ENCODE data around the gene DRD5. TPM values are rescaled to one million over a fixed set of nuclear protein-coding genes. Genes with fewer than 3 reads are reported as not detected.
A peak's percentile ranks its signal among the peaks of the same experiment; 100 is the strongest.

DRD5 gene
- total and polyA plus RNA-seq, 10 of the 15 experiments (the other 5 are each of a cell fraction or from before 2014, with no cell fraction given), result not detected

DNA sequence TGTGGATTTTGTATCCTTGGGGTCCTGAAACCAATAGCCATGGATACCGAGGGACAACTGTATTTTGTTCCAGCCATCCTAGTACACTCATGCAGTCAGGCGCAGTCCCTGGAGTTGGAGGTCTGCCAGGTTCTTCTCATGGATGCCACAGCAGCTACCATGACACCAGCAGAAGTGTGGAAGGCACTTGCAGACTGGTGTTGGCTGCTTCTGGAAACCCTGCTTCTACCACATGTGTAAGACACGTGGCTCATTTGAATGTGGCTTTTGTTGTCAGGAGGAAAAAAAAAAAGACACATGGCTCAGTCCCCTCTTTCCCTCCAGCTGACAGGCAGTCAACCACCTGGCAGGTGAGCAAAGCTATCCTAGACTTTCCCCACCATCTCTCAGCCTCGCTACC is 19.4 kb downstream of the DRD5 start:
- H3K27ac ChIP-seq (ENCODE audit: control insufficient read depth, insufficient read depth), result no peak overlapping the region
- ChIA-PET CTCF (interaction anchor here (0.7 to 2.8 kb wide), 2 partner anchors 19 to 214 kb away, joined by 4 to 19 read pairs; no protein-coding TSS in a partner anchor), POLR2A (interaction anchor here (0.7 kb wide), 1 partner anchor 15 kb away, joined by 3 read pairs; no protein-coding TSS in a partner anchor), RAD21 (ENCODE audit: unreplicated experiment) (interaction anchor here (1.0 to 1.5 kb wide), 3 partner anchors 205 to 218 kb away, joined by 3 to 6 read pairs (median 3); no protein-coding TSS in a partner anchor), SMC1A (ENCODE audit: uncharacterized antibody, unreplicated experiment) (interaction anchor here (1.0 to 1.5 kb wide), 3 partner anchors 16 to 215 kb away, joined by 3 to 4 read pairs (median 3); no protein-coding TSS in a partner anchor)
- FAIRE-seq (no peak), ATAC-seq (peak; percentile 22; the same call in 2 of the 3 replicates), DNase-seq (ENCODE audit: low read depth, low spot score) (no peak)
- H3K4me1 ChIP-seq (ENCODE audit: control insufficient read depth, insufficient read depth, low read length), result no peaks in the 10 kb centered on the region
- no TSS peak for BruUV-seq (replicated peaks)
- no peak overlapping the region for H3K4me3 ChIP-seq
- intact Hi-C loops (cut with micrococcal nuclease; ENCODE audit: unreplicated experiment) (no loop called here), in situ Hi-C loops (cut with MboI) (no loop called here)
- no peak overlapping the region for H3K4me2 ChIP-seq (ENCODE audit: control insufficient read depth, insufficient read depth)
- H3K79me2 ChIP-seq (ENCODE audit: control insufficient read depth, insufficient read depth, low read length), result no peaks in the 10 kb centered on the region
- H3K9ac ChIP-seq (ENCODE audit: control insufficient read depth, insufficient read depth, low read length), result no peak overlapping the region
- WGBS (ENCODE audit: insufficient coverage, insufficient replicate concordance, low lambda C conversion rate, missing lambda C conversion rate), result 30% methylated on average over 4 of the region's 4 CpGs
- no peaks in the 10 kb centered on the region for H3K9me3 ChIP-seq (replicated peaks; ENCODE audit: control insufficient read depth, insufficient read depth, low read length)
- no peaks in the 10 kb centered on the region for H3K27me3 ChIP-seq (replicated peaks in 1 of 2; ENCODE audit: control insufficient read depth in 2 of 2, insufficient read depth in 2 of 2, low read length in 1 of 2)
- TF ChIP-seq RAD21 (IDR thresholded peaks at IDR 0.05; ENCODE audit: insufficient read depth, low read depth, low read length), result no peak
- no peak for TF ChIP-seq ESRRA (IDR thresholded peaks at IDR 0.05; ENCODE audit: low read length)
- TF ChIP-seq, protein P1, sequence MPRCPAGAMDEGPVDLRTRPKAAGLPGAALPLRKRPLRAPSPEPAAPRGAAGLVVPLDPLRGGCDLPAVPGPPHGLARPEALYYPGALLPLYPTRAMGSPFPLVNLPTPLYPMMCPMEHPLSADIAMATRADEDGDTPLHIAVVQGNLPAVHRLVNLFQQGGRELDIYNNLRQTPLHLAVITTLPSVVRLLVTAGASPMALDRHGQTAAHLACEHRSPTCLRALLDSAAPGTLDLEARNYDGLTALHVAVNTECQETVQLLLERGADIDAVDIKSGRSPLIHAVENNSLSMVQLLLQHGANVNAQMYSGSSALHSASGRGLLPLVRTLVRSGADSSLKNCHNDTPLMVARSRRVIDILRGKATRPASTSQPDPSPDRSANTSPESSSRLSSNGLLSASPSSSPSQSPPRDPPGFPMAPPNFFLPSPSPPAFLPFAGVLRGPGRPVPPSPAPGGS (IDR thresholded peaks at IDR 0.05; ENCODE audit: borderline replicate concordance, insufficient read depth, low read depth, low read length, poor library complexity, severe bottlenecking), result no peak
- no peak for TF ChIP-seq RELA (IDR thresholded peaks at IDR 0.05; ENCODE audit: borderline replicate concordance, partially characterized antibody)
- TF ChIP-seq ZNF384 (IDR thresholded peaks at IDR 0.05; ENCODE audit: borderline replicate concordance, low read depth, low read length), result peak; percentile 38; the same call in 1 of the 2 replicates
- TF ChIP-seq, protein P2, sequence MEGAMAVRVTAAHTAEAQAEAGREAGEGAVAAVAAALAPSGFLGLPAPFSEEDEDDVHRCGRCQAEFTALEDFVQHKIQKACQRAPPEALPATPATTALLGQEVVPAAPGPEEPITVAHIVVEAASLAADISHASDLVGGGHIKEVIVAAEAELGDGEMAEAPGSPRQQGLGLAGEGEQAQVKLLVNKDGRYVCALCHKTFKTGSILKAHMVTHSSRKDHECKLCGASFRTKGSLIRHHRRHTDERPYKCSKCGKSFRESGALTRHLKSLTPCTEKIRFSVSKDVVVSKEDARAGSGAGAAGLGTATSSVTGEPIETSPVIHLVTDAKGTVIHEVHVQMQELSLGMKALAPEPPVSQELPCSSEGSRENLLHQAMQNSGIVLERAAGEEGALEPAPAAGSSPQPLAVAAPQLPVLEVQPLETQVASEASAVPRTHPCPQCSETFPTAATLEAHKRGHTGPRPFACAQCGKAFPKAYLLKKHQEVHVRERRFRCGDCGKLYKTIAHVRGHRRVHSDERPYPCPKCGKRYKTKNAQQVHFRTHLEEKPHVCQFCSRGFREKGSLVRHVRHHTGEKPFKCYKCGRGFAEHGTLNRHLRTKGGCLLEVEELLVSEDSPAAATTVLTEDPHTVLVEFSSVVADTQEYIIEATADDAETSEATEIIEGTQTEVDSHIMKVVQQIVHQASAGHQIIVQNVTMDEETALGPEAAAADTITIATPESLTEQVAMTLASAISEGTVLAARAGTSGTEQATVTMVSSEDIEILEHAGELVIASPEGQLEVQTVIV (IDR thresholded peaks at IDR 0.05; ENCODE audit: borderline replicate concordance, partially characterized antibody), result no peak
- TF ChIP-seq MTA2 (IDR thresholded peaks at IDR 0.05; ENCODE audit: low read depth), result no peak
- TF ChIP-seq KLF5 (IDR thresholded peaks at IDR 0.05; ENCODE audit: partially characterized antibody), result no peak
- TF ChIP-seq TBL1XR1 (IDR thresholded peaks at IDR 0.05; ENCODE audit: low read depth, low read length), result no peak
- TF ChIP-seq TCF12 (IDR thresholded peaks at IDR 0.05; ENCODE audit: low read depth, low read length), result no peak
- no peak for TF ChIP-seq IRF4 (IDR thresholded peaks at IDR 0.05; ENCODE audit: low read depth, low read length)
- TF ChIP-seq RAD51 (IDR thresholded peaks at IDR 0.05), result peak; percentile 43; the same call in 1 of the 2 replicates
- H3K36me3 ChIP-seq (ENCODE audit: control insufficient read depth in 2 of 2, insufficient read depth in 2 of 2, low read length in 1 of 2), result no peaks in the 10 kb centered on the region
- no peaks in the 10 kb centered on the region for H4K20me1 ChIP-seq (ENCODE audit: control insufficient read depth, insufficient read depth)
- H2AFZ ChIP-seq (ENCODE audit: control insufficient read depth, low read depth, low read length), result no peak overlapping the region

Data from GM12878 (cell line).